Astrocyte of the cerebellum (primary cell): Measurements from ENCODE around the gene BOK.

Experiments used
- DNase-seq: peaks from one replicate; pipeline ENCODE4 v3.0.0-alpha.2; 2011; ENCODE audit warnings: low read depth
- H3K4me3 ChIP-seq: 2 replicates; pipeline ENCODE4 v1.5.1; 2011; ENCODE audit warnings: mild to moderate bottlenecking, low read depth, low read length, moderate library complexity
- CTCF ChIP-seq: IDR thresholded peaks from 2 replicates; pipeline ENCODE4 v1.5.1; 2012; ENCODE audit warnings: low read length, low read depth, moderate library complexity, mild to moderate bottlenecking; ENCODE audit errors: missing control alignments
- in situ Hi-C: cut with HindIII; loops from 2 replicates; pipeline ENCODE4 v1.10.0; 2017; ENCODE audit warnings: low sequenced_read_pairs

BOK gene

GRCh38 chr2:241532733-241533601 lies 25.6 kb upstream of the BOK start:
- DNase-seq: no peak
- no peak overlapping the region for H3K4me3 ChIP-seq
- in situ Hi-C loops: no loop called here
- TF ChIP-seq CTCF: no peak

- no peak for TF ChIP-seq CTCF
- DNase-seq: no peak
- in situ Hi-C loops: no loop called here
- no peak overlapping the region for H3K4me3 ChIP-seq
These were observed 24.3 kb upstream of the BOK start for GRCh38 chr2:241534293-241534692.

- no peak for DNase-seq
These were observed 23.7 kb upstream of the BOK start for GRCh38 chr2:241534701-241535375.

GRCh38 chr2:241535871-241536655 lies 22.5 kb upstream of the BOK start:
- H3K4me3 ChIP-seq: no peak overlapping the region
- no peak for DNase-seq
- in situ Hi-C loops: no loop called here
- TF ChIP-seq CTCF: no peak

More at GRCh38 chr2:241534701-241535375, 23.7 kb upstream of the BOK start:
- TF ChIP-seq CTCF: no peak
- H3K4me3 ChIP-seq: no peak overlapping the region
- in situ Hi-C loops: no loop called here

GRCh38 chr2:241538838-241539615 lies 19.5 kb upstream of the BOK start:
- H3K4me3 ChIP-seq: no peak overlapping the region
- no peak for DNase-seq
- in situ Hi-C loops: no loop called here
- TF ChIP-seq CTCF: no peak
